CD4-positive, alpha-beta T cell (primary cell): Measurements from ENCODE around the gene STIMATE. TPM values are rescaled to one million over a fixed set of nuclear protein-coding genes. Genes with fewer than 3 reads are reported as not detected.

Source experiments
- ATAC-seq: fragments of 200-7000 bp; cut with Tn5 transposase; one replicate; pipeline ENCODE4 v1.10.0; 2022; ENCODE audit warnings: mild to moderate bottlenecking; ENCODE audit not compliant: poor library complexity
- CTCF ChIA-PET: fragments of 350-600 bp; sonication (Branson Sonifier 250); formaldehyde crosslinking; loops from one replicate; lab custom pipeline; 2021; ENCODE audit warnings: antibody characterized with exemption, inconsistent platforms; lab: Charles Lee
- POLR2A ChIA-PET: fragments of 350-600 bp; sonication (Branson Sonifier 250); formaldehyde crosslinking; loops from one replicate; lab custom pipeline; 2021; ENCODE audit warnings: antibody characterized with exemption, inconsistent platforms; lab: Charles Lee
- DNase-seq, 14 experiments: peaks; one replicate each; pipeline ENCODE4 v3.0.0-alpha.2; 2013 to 2020; ENCODE audit warnings: mixed read lengths in 2 of 14
- H3K27ac ChIP-seq, 2 donors: one replicate each; pipeline versions ENCODE4 v1.5.1 to v1.7.0; 2013; ENCODE audit warnings: low read length in 2 of 2, low read depth in 1 of 2, mild to moderate bottlenecking in 1 of 2
- H3K27me3 ChIP-seq, 2 experiments: 1 replicate in 1 of 2; 2 replicates in 1 of 2; pipeline versions ENCODE4 v1.6.1 to v1.7.0; 2013; ENCODE audit warnings: low read length in 2 of 2, control low read depth in 1 of 2, mild to moderate bottlenecking in 1 of 2, moderate library complexity in 1 of 2; ENCODE audit not compliant: insufficient read depth in 2 of 2, control insufficient read depth in 1 of 2
- H3K36me3 ChIP-seq: one replicate; pipeline ENCODE4 v1.6.1; 2013; ENCODE audit warnings: low read length, control low read depth; ENCODE audit not compliant: insufficient read depth
- H3K4me1 ChIP-seq: one replicate; pipeline ENCODE4 v1.6.1; 2013; ENCODE audit warnings: low read length, control low read depth; ENCODE audit not compliant: insufficient read depth
- H3K4me3 ChIP-seq: one replicate; pipeline ENCODE4 v1.5.1; 2013; ENCODE audit warnings: mild to moderate bottlenecking, low read length, moderate library complexity
- H3K9me3 ChIP-seq, 2 experiments: 1 replicate in 1 of 2; 2 replicates in 1 of 2; pipeline versions ENCODE4 v1.6.1 to v1.7.0; 2013; ENCODE audit warnings: low read length in 2 of 2, mild to moderate bottlenecking in 2 of 2, control low read depth in 1 of 2, moderate library complexity in 1 of 2; ENCODE audit not compliant: control insufficient read depth in 1 of 2, insufficient read depth in 1 of 2
- H3K27ac Mint-ChIP-seq: one replicate; pipeline ENCODE4 v1.8.0; 2020; ENCODE audit warnings: mixed read lengths
- H3K27me3 Mint-ChIP-seq: one replicate; pipeline ENCODE4 v1.8.0; 2021; ENCODE audit warnings: mixed read lengths
- H3K36me3 Mint-ChIP-seq: one replicate; pipeline ENCODE4 v1.8.0; 2021; ENCODE audit warnings: low read depth, mixed read lengths
- H3K4me1 Mint-ChIP-seq: one replicate; pipeline ENCODE4 v1.8.0; 2021; ENCODE audit warnings: low read depth, mixed read lengths
- H3K4me3 Mint-ChIP-seq: one replicate; pipeline ENCODE4 v1.8.0; 2020; ENCODE audit warnings: mild to moderate bottlenecking, mixed read lengths
- H3K9me3 Mint-ChIP-seq: one replicate; pipeline ENCODE4 v1.8.0; 2020; ENCODE audit warnings: mixed read lengths
- CTCF ChIP-seq: fragments of 200-600 bp; IDR thresholded peaks from one replicate; pipeline ENCODE4 v1.8.0; 2022; ENCODE audit warnings: antibody characterized with exemption, mild to moderate bottlenecking
- intact Hi-C, 2 experiments: fragments of 100-400 bp; cut with DNase I in 1 of 2; cut with micrococcal nuclease in 1 of 2; formaldehyde crosslinking; loops; one replicate each; pipeline versions ENCODE4 v1.15.1 to v1.9.0; 2023 to 2025; cut with DNase I, micrococcal nuclease
- total RNA-seq, 174 experiments: library from RNA in 2 of 174; stranded (reverse) in 2 of 174; gene quantifications; one replicate each; pipeline ENCODE4 v1.2.3 and lab custom pipeline; 2021 to 2026

STIMATE gene
- total RNA-seq, 2 experiments from 2014 or later, result 39.8 to 42.6 TPM

- Mint-ChIP-seq H3K36me3 (peaks cover 89% of the 10 kb centered on the region), H3K27ac (peak overlapping the region; percentile 28), H3K9me3 (no peaks in the 10 kb centered on the region), H3K4me1 (no peaks in the 10 kb centered on the region), H3K27me3 (no peaks in the 10 kb centered on the region), H3K4me3 (no peak overlapping the region)
- H3K9me3 ChIP-seq, result no peaks in the 10 kb centered on the region
- no peak for ATAC-seq
- no peak overlapping the region for H3K4me3 ChIP-seq
- intact Hi-C loops, result loop anchor here (1.0 to 5.0 kb wide), 2 partner anchors 165 kb away; no protein-coding TSS in a partner anchor
- no peak for DNase-seq
- no peaks in the 10 kb centered on the region for H3K27me3 ChIP-seq
- ChIA-PET POLR2A (interaction anchor here (1.1 kb wide), 1 partner anchor 10 kb away, joined by 4 read pairs; the partner anchor contains the start of gene STIMATE), CTCF (interaction anchor here (1.2 kb wide), 1 partner anchor 14 kb away, joined by 4 read pairs; no protein-coding TSS in a partner anchor)
- no peak for TF ChIP-seq CTCF
- H3K4me1 ChIP-seq, result no peaks in the 10 kb centered on the region
- peaks cover 68% of the 10 kb centered on the region for H3K36me3 ChIP-seq
- no peak overlapping the region for H3K27ac ChIP-seq
Observed at GRCh38 chr3:52907497-52907896, 10.1 kb upstream of the STIMATE start.

GRCh38 chr3:52904552-52904951 lies 7.2 kb upstream of the STIMATE start:
- no peak overlapping the region for H3K4me3 ChIP-seq
- no peaks in the 10 kb centered on the region for H3K9me3 ChIP-seq
- TF ChIP-seq CTCF, result no peak
- ChIA-PET CTCF (no interaction called here), POLR2A (interaction anchor here (1.3 kb wide), 1 partner anchor 8 kb away, joined by 4 read pairs; no protein-coding TSS in a partner anchor)
- no peak overlapping the region for H3K27ac ChIP-seq
- Mint-ChIP-seq H3K27ac (no peak overlapping the region), H3K4me3 (no peak overlapping the region), H3K27me3 (no peaks in the 10 kb centered on the region), H3K9me3 (no peaks in the 10 kb centered on the region), H3K36me3 (peaks cover 66% of the 10 kb centered on the region), H3K4me1 (no peaks in the 10 kb centered on the region)
- intact Hi-C loops, result no loop called here
- H3K4me1 ChIP-seq, result no peaks in the 10 kb centered on the region
- no peak for ATAC-seq
- peaks cover 47% of the 10 kb centered on the region for H3K36me3 ChIP-seq
- DNase-seq, result no peak
- no peaks in the 10 kb centered on the region for H3K27me3 ChIP-seq

- intact Hi-C loops, result no loop called here
- Histone ChIP-seq H3K4me1 (no peaks in the 10 kb centered on the region), H3K9me3 (no peaks in the 10 kb centered on the region), H3K27me3 (no peaks in the 10 kb centered on the region), H3K4me3 (no peak overlapping the region), H3K27ac (no peak overlapping the region), H3K36me3 (peaks cover 42% of the 10 kb centered on the region)
- DNase-seq, result no peak
- Mint-ChIP-seq H3K4me1 (no peaks in the 10 kb centered on the region), H3K27me3 (no peaks in the 10 kb centered on the region), H3K9me3 (no peaks in the 10 kb centered on the region), H3K4me3 (no peak overlapping the region), H3K27ac (no peak overlapping the region), H3K36me3 (peaks cover 62% of the 10 kb centered on the region)
- CTCF ChIA-PET, result no interaction called here
- no peak for TF ChIP-seq CTCF
- ATAC-seq, result no peak
- POLR2A ChIA-PET, result interaction anchor here (1.1 kb wide), 1 partner anchor 11 kb away, joined by 5 read pairs; no protein-coding TSS in a partner anchor
Observed at GRCh38 chr3:52904000-52904399, 6.7 kb upstream of the STIMATE start.
